Smooth muscle cell (in vitro differentiated cells): ENCODE measurements around the gene SIPA1L2. TPM values are rescaled to one million over a fixed set of nuclear protein-coding genes. Genes with fewer than 3 reads are reported as not detected.

ENCODE experiments used
- DNase-seq: peaks from one replicate; lab custom pipeline; 2025; ENCODE audit not compliant: unreplicated experiment; lab: John Stamatoyannopoulos, UW
- H2AFZ ChIP-seq: fragments of 200-600 bp; sonication (generic); 2 replicates; pipeline ENCODE4 v1.6.0; 2016; ENCODE audit warnings: antibody characterized with exemption, low read depth, mild to moderate bottlenecking
- H3F3A ChIP-seq: fragments of 200-600 bp; sonication (generic); 2 replicates; pipeline ENCODE4 v1.6.0; 2017; ENCODE audit warnings: antibody characterized with exemption, low read depth
- H3K27ac ChIP-seq: fragments of 200-600 bp; sonication (generic); 2 replicates; pipeline ENCODE4 v1.5.1; 2016; ENCODE audit warnings: low read depth, mild to moderate bottlenecking
- H3K27me3 ChIP-seq: fragments of 200-600 bp; sonication (generic); 2 replicates; pipeline ENCODE4 v1.6.1; 2016; ENCODE audit warnings: low read depth, mild to moderate bottlenecking
- H3K36me3 ChIP-seq: fragments of 200-600 bp; sonication (generic); 2 replicates; pipeline ENCODE4 v1.5.1; 2016; ENCODE audit warnings: low read depth
- H3K4me1 ChIP-seq: fragments of 200-600 bp; sonication (generic); 2 replicates; pipeline ENCODE4 v1.5.1; 2016; ENCODE audit warnings: low read depth
- H3K4me2 ChIP-seq: fragments of 200-600 bp; sonication (generic); 2 replicates; pipeline ENCODE4 v1.6.0; 2016; ENCODE audit warnings: mild to moderate bottlenecking
- H3K4me3 ChIP-seq: fragments of 200-600 bp; sonication (generic); 2 replicates; pipeline ENCODE4 v1.5.1; 2016; ENCODE audit warnings: mild to moderate bottlenecking
- H3K79me2 ChIP-seq: fragments of 200-600 bp; sonication (generic); 2 replicates; pipeline ENCODE4 v1.6.0; 2016; ENCODE audit warnings: low read depth, mild to moderate bottlenecking
- H3K9ac ChIP-seq: fragments of 200-600 bp; sonication (generic); 2 replicates; pipeline ENCODE4 v1.6.0; 2016; ENCODE audit warnings: low read depth
- H3K9me3 ChIP-seq: fragments of 200-600 bp; sonication (generic); replicated peaks from 2 replicates; pipeline ENCODE4 v1.5.1; 2016; ENCODE audit warnings: low read depth
- H4K20me1 ChIP-seq: fragments of 200-600 bp; sonication (generic); 2 replicates; pipeline ENCODE4 v1.6.0; 2016; ENCODE audit warnings: low read depth
- WGBS: methylation state at CpG from one replicate; pipeline ENCODE4 v1.1.7; 2016; ENCODE audit warnings: low lambda C conversion rate; 5-methylcytosine and 5-hydroxymethylcytosine counted together
- polyA plus RNA-seq: library from polyadenylated mRNA; unstranded; fragments of >200 nt; fragmentation: Nextera tagmentation; extraction: Ambion mirVana; gene quantifications from 2 replicates; pipeline ENCODE4 v1.2.1, GENCODE V29; 2016
- total RNA-seq: library from RNA; depleted of rRNA; stranded (reverse); fragments of >200 nt; gene quantifications from 2 replicates; pipeline ENCODE4 v1.2.3, GENCODE V29; 2014
- TF ChIP-seq, protein P1 (sequence below): fragments of 200-600 bp; sonication (generic); IDR thresholded peaks from 2 replicates; pipeline ENCODE4 v1.5.1; 2017; ENCODE audit warnings: borderline replicate concordance, mild to moderate bottlenecking, antibody characterized with exemption; ENCODE audit not compliant: insufficient read depth, poor library complexity, severe bottlenecking

Gene SIPA1L2
- total and polyA plus RNA-seq, 2 experiments from 2014 or later = 18.9 to 37.0 TPM

DNA sequence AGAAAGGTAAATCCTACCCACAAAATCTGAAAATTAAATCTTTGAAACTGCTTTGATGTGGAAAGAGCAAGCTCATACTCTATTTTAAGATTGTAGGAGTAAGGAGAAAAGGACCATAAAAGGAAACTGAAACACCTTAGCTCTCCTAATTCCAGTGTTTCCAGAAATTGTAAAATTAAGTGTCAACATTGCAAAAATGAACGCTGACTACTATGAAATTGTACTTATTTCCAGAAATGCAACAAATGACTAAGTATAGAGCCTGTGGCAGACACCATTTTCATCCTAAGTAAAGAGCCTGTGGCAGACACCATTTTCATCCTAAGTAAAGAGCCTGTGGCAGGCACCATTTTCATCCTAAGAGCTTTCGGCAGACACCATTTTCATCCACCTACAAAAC is 6.9 kb upstream of the SIPA1L2 start:
- H3K27ac ChIP-seq = no peak overlapping the region
- no peaks in the 10 kb centered on the region for H3K27me3 ChIP-seq
- H3K4me2 ChIP-seq = no peak overlapping the region
- WGBS = 94% methylated on average over 2 of the region's 2 CpGs
- no peaks in the 10 kb centered on the region for H3F3A ChIP-seq
- no peaks in the 10 kb centered on the region for H3K4me1 ChIP-seq
- no peaks in the 10 kb centered on the region for H3K36me3 ChIP-seq
- H3K9me3 ChIP-seq = no peaks in the 10 kb centered on the region
- no peaks in the 10 kb centered on the region for H3K79me2 ChIP-seq
- TF ChIP-seq, protein P1, sequence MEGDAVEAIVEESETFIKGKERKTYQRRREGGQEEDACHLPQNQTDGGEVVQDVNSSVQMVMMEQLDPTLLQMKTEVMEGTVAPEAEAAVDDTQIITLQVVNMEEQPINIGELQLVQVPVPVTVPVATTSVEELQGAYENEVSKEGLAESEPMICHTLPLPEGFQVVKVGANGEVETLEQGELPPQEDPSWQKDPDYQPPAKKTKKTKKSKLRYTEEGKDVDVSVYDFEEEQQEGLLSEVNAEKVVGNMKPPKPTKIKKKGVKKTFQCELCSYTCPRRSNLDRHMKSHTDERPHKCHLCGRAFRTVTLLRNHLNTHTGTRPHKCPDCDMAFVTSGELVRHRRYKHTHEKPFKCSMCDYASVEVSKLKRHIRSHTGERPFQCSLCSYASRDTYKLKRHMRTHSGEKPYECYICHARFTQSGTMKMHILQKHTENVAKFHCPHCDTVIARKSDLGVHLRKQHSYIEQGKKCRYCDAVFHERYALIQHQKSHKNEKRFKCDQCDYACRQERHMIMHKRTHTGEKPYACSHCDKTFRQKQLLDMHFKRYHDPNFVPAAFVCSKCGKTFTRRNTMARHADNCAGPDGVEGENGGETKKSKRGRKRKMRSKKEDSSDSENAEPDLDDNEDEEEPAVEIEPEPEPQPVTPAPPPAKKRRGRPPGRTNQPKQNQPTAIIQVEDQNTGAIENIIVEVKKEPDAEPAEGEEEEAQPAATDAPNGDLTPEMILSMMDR = no peak
- no peak overlapping the region for H3K4me3 ChIP-seq
- no peak overlapping the region for H3K9ac ChIP-seq
- no peak for DNase-seq
- H2AFZ ChIP-seq = no peak overlapping the region
- no peaks in the 10 kb centered on the region for H4K20me1 ChIP-seq

DNA sequence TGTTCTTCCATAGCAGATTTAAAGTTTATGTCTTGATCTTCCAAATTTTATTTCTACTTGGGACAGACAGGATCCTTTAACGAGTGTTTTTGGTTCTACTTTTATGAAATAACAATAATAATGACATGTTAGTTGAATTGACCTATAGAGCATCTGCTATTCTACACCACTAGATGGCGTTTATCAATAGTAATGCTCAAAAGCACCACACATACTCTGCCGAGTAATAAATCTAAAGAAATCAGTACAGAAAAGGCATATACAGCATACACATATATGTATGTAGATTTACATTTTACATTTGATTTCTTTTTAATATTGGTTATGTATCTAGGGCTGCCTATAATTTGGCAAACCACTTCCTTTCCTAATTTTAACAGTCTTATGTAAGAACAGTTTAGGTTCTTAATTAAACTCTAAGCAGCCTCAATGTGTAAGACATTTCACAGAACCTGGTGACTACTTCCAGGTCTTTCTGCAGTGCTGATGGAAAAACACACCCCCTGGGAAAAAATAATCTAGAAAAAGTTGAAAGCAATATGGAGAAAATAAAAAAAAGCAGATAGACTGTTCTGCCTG is 5.9 kb upstream of the SIPA1L2 start:
- Histone ChIP-seq H2AFZ (no peak overlapping the region), H3K27ac (no peak overlapping the region), H3K27me3 (no peaks in the 10 kb centered on the region), H3K9ac (no peak overlapping the region), H4K20me1 (no peaks in the 10 kb centered on the region), H3F3A (no peaks in the 10 kb centered on the region), H3K4me2 (no peak overlapping the region), H3K9me3 (no peaks in the 10 kb centered on the region), H3K4me3 (no peak overlapping the region), H3K4me1 (no peaks in the 10 kb centered on the region), H3K36me3 (no peaks in the 10 kb centered on the region), H3K79me2 (no peaks in the 10 kb centered on the region)
- DNase-seq = no peak
- TF ChIP-seq, protein P1 = peak; percentile 83
- 8% methylated on average over 3 of the region's 3 CpGs for WGBS

DNA sequence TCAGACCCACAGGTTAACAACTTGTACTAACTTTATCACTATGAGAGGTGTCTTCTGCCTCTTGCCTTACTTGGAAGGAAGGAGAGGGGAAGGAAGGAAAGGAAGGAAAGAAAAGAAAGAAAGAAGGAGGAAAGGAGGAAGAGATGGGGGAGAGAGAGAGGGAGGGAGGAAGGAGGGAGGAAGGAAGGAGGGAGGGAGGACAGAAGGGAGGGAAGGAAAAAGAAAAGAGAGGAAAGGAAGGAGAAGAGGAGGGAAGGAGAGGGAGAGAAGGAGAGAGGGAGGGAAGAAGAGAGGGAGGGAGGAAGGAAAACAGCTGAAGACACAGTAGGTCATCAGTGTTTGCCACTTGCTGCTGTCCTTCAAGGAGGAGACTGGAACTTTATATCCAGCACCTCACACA is 5.3 kb upstream of the SIPA1L2 start:
- no peaks in the 10 kb centered on the region for H3K9me3 ChIP-seq
- H3K4me1 ChIP-seq = no peaks in the 10 kb centered on the region
- no peaks in the 10 kb centered on the region for H3K79me2 ChIP-seq
- no peaks in the 10 kb centered on the region for H4K20me1 ChIP-seq
- no peaks in the 10 kb centered on the region for H3K27me3 ChIP-seq
- no peaks in the 10 kb centered on the region for H3F3A ChIP-seq
- TF ChIP-seq, protein P1 = no peak
- H2AFZ ChIP-seq = no peak overlapping the region
- H3K27ac ChIP-seq = no peak overlapping the region
- H3K4me2 ChIP-seq = no peak overlapping the region
- H3K36me3 ChIP-seq = no peaks in the 10 kb centered on the region
- DNase-seq = no peak
- H3K4me3 ChIP-seq = no peak overlapping the region
- no peak overlapping the region for H3K9ac ChIP-seq

DNA sequence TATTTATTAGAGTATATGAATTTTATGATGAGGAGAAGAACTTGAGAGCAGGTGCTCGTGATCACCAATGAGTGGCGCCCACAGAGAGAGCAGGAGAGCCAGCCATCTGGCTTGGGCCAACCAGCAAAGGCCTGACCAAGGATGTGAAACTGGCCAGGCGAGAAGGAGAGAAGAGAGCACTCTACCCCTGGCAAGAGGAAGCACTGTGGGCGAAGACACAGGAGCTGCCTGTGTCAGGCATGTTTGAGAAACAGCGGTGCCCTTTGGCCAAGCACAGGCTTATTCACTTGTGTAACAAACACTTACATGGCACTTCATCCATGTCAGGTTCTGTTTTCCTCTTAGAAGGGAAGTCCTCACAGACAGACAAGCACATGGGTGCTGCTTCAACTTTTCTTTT is 4.2 kb upstream of the SIPA1L2 start:
- no peaks in the 10 kb centered on the region for H3K4me1 ChIP-seq
- peaks cover 6% of the 10 kb centered on the region for H3K79me2 ChIP-seq
- H3K4me2 ChIP-seq = no peak overlapping the region
- 98% methylated on average over 5 of the region's 5 CpGs for WGBS
- no peaks in the 10 kb centered on the region for H3K9me3 ChIP-seq
- H3K27ac ChIP-seq = no peak overlapping the region
- H3F3A ChIP-seq = no peaks in the 10 kb centered on the region
- TF ChIP-seq, protein P1 = no peak
- H3K9ac ChIP-seq = no peak overlapping the region
- no peak overlapping the region for H3K4me3 ChIP-seq
- H2AFZ ChIP-seq = no peak overlapping the region
- H3K36me3 ChIP-seq = no peaks in the 10 kb centered on the region
- H4K20me1 ChIP-seq = no peaks in the 10 kb centered on the region
- no peak for DNase-seq
- H3K27me3 ChIP-seq = no peaks in the 10 kb centered on the region
